ENCODE results near the gene PLEKHA3. TPM values are rescaled to one million over a fixed set of nuclear protein-coding genes. Genes with fewer than 3 reads are reported as not detected.

PLEKHA3 gene
- total RNA-seq, 1 experiment from 2014 or later = 25.9 TPM

DNA sequence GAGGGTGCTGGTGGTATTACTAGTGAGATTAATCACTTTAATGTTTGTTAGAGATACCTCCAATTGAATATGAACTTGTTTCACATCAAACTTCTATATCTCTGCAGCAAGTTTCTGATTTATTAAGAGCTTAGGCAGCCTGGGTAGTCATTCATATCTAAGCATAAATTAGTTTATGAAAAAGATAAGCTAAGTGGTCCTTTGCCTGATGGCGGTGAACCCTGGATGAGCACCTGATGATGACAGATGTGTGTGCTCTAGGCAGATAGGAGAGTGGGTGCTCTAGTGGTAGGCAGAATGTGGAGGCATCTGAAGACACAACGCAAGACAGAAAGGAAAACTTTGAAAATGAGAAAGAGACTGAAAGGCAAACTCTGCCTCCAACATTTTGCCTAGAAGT is 6.9 kb upstream of the PLEKHA3 start:
- WGBS (ENCODE audit: extremely low coverage, insufficient read length, low lambda C conversion rate) = no CpG with 5 or more reads among the region's 2 CpGs
- H3K4me2 ChIP-seq (ENCODE audit: insufficient read depth, insufficient read length, low read length) = no peak overlapping the region
- no peak overlapping the region for H3K4me3 Mint-ChIP-seq
- H3K4ac ChIP-seq (ENCODE audit: low read depth, low read length) = no peak overlapping the region
- no peak overlapping the region for H4K5ac ChIP-seq (ENCODE audit: insufficient read length, low read depth, low read length)
- no peak overlapping the region for H4K8ac ChIP-seq (replicated peaks; ENCODE audit: insufficient read length, low read depth, low read length)
- no peak for DNase-seq
- H3K79me2 ChIP-seq (ENCODE audit: insufficient read depth, low read length) = no peaks in the 10 kb centered on the region
- H3T11ph ChIP-seq (ENCODE audit: low read length) = no peak overlapping the region
- no peaks in the 10 kb centered on the region for H3K27me3 ChIP-seq (ENCODE audit: insufficient read depth, low read length)
- H3K23ac ChIP-seq (ENCODE audit: insufficient read length, low read depth, low read length) = no peak overlapping the region
- H2BK15ac ChIP-seq (ENCODE audit: low read depth, low read length) = no peak overlapping the region
- H4K91ac ChIP-seq (ENCODE audit: insufficient read length, low read depth, low read length) = no peak overlapping the region
- H2BK120ac ChIP-seq (ENCODE audit: low read depth, low read length, poor library complexity, severe bottlenecking) = no peak overlapping the region
- no peak overlapping the region for H3K56ac ChIP-seq (ENCODE audit: insufficient read length, low read depth, low read length)
- H4K20me1 ChIP-seq (ENCODE audit: control insufficient read depth, insufficient read depth, insufficient read length) = no peaks in the 10 kb centered on the region
- no peak overlapping the region for H3K14ac ChIP-seq (ENCODE audit: insufficient read depth, low read length)
- no peaks in the 10 kb centered on the region for H3K36me3 Mint-ChIP-seq (ENCODE audit: insufficient read depth in 1 of 3, low read depth in 3 of 3)
- no peak overlapping the region for H2AFZ ChIP-seq (ENCODE audit: low read length)
- no peaks in the 10 kb centered on the region for H3K9me3 ChIP-seq (ENCODE audit: control insufficient read depth, low read depth, low read length)
- 0 out of 4 replicates have a peak, but pooled peaks cover 0 to 4% of the 10 kb centered on the region in 2 experiments for H3K4me1 Mint-ChIP-seq
- H2BK5ac ChIP-seq (ENCODE audit: insufficient read length, low read length) = no peak overlapping the region
- no peaks in the 10 kb centered on the region for H3K79me1 ChIP-seq (ENCODE audit: insufficient read depth, low read depth, low read length, poor library complexity, severe bottlenecking)
- H3K9ac ChIP-seq (ENCODE audit: extremely low read depth, insufficient read length, low read length) = no peak overlapping the region
- H3K4me1 ChIP-seq (ENCODE audit: insufficient read depth, low read length) = no peaks in the 10 kb centered on the region
- TF ChIP-seq, protein P1, sequence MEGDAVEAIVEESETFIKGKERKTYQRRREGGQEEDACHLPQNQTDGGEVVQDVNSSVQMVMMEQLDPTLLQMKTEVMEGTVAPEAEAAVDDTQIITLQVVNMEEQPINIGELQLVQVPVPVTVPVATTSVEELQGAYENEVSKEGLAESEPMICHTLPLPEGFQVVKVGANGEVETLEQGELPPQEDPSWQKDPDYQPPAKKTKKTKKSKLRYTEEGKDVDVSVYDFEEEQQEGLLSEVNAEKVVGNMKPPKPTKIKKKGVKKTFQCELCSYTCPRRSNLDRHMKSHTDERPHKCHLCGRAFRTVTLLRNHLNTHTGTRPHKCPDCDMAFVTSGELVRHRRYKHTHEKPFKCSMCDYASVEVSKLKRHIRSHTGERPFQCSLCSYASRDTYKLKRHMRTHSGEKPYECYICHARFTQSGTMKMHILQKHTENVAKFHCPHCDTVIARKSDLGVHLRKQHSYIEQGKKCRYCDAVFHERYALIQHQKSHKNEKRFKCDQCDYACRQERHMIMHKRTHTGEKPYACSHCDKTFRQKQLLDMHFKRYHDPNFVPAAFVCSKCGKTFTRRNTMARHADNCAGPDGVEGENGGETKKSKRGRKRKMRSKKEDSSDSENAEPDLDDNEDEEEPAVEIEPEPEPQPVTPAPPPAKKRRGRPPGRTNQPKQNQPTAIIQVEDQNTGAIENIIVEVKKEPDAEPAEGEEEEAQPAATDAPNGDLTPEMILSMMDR (conservative IDR thresholded peaks at IDR 0.05) = no peak
- no peaks in the 10 kb centered on the region for H3K23me2 ChIP-seq (ENCODE audit: insufficient read length, low read depth, low read length, poor library complexity, severe bottlenecking)
- no peak overlapping the region for H2AK5ac ChIP-seq (ENCODE audit: insufficient read length, low read length)
- H3K27me3 Mint-ChIP-seq (ENCODE audit: low read depth) = no peaks in the 10 kb centered on the region
- H3K27ac Mint-ChIP-seq = peak overlapping the region in 1 of 3 experiments; percentile 70; a peak in 1 of 7 replicates
- no peak overlapping the region for H3K18ac ChIP-seq (ENCODE audit: insufficient read length, low read depth, low read length)
- no peak overlapping the region for H3K27ac ChIP-seq (ENCODE audit: insufficient read length, low read depth, low read length)
- H2BK20ac ChIP-seq (ENCODE audit: low read depth, low read length, poor library complexity, severe bottlenecking) = no peak overlapping the region
- H3K9me3 Mint-ChIP-seq = no peaks in the 10 kb centered on the region
- no peak overlapping the region for H2BK12ac ChIP-seq (ENCODE audit: insufficient read length, low read depth, low read length)

Data from H9 (cell line).